ENCODE data around the gene HEXIM2.
A peak's percentile ranks its signal among the peaks of the same experiment; 100 is the strongest.

The HEXIM2 gene

GRCh38 chr17:45149037-45149668, 12.5 kb upstream of the HEXIM2 start:
- TF ChIP-seq SIN3A (IDR thresholded peaks at IDR 0.05; ENCODE audit: borderline replicate concordance, insufficient read depth, low read length) (peak; percentile 54; the same call in 1 of the 2 replicates), POLR2AphosphoS5 (IDR thresholded peaks at IDR 0.05; ENCODE audit: low read depth, low read length) (no peak), TAF1 (IDR thresholded peaks at IDR 0.05; ENCODE audit: borderline replicate concordance, insufficient read depth, low read length) (no peak), FOXP2 (optimal IDR thresholded peaks at IDR 0.05; ENCODE audit: borderline replicate concordance, extremely low read depth, extremely low read length, insufficient read depth) (no peak)
- TF ChIP-seq, protein P1, sequence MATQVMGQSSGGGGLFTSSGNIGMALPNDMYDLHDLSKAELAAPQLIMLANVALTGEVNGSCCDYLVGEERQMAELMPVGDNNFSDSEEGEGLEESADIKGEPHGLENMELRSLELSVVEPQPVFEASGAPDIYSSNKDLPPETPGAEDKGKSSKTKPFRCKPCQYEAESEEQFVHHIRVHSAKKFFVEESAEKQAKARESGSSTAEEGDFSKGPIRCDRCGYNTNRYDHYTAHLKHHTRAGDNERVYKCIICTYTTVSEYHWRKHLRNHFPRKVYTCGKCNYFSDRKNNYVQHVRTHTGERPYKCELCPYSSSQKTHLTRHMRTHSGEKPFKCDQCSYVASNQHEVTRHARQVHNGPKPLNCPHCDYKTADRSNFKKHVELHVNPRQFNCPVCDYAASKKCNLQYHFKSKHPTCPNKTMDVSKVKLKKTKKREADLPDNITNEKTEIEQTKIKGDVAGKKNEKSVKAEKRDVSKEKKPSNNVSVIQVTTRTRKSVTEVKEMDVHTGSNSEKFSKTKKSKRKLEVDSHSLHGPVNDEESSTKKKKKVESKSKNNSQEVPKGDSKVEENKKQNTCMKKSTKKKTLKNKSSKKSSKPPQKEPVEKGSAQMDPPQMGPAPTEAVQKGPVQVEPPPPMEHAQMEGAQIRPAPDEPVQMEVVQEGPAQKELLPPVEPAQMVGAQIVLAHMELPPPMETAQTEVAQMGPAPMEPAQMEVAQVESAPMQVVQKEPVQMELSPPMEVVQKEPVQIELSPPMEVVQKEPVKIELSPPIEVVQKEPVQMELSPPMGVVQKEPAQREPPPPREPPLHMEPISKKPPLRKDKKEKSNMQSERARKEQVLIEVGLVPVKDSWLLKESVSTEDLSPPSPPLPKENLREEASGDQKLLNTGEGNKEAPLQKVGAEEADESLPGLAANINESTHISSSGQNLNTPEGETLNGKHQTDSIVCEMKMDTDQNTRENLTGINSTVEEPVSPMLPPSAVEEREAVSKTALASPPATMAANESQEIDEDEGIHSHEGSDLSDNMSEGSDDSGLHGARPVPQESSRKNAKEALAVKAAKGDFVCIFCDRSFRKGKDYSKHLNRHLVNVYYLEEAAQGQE (IDR thresholded peaks at IDR 0.05; ENCODE audit: insufficient read depth in 1 of 2, low read depth in 2 of 2, low read length in 2 of 2): peak; percentile 67 to 71; a peak in 2 of 4 replicates

- TF ChIP-seq TAF1 (IDR thresholded peaks at IDR 0.05; ENCODE audit: borderline replicate concordance, insufficient read depth, low read length) (no peak), FOXP2 (optimal IDR thresholded peaks at IDR 0.05; ENCODE audit: borderline replicate concordance, extremely low read depth, extremely low read length, insufficient read depth) (no peak), SIN3A (IDR thresholded peaks at IDR 0.05; ENCODE audit: borderline replicate concordance, insufficient read depth, low read length) (0 out of 2 replicates have a peak, but pooled peaks have one; percentile 55), POLR2AphosphoS5 (IDR thresholded peaks at IDR 0.05; ENCODE audit: low read depth, low read length) (peak; percentile 38)
- TF ChIP-seq, protein P1 (IDR thresholded peaks at IDR 0.05; ENCODE audit: insufficient read depth in 1 of 2, low read depth in 2 of 2, low read length in 2 of 2): no peak
Measured at GRCh38 chr17:45149669-45150664, 11.7 kb upstream of the HEXIM2 start.

- TF ChIP-seq TAF1 (IDR thresholded peaks at IDR 0.05; ENCODE audit: borderline replicate concordance, insufficient read depth, low read length): no peak
- TF ChIP-seq SIN3A (IDR thresholded peaks at IDR 0.05; ENCODE audit: borderline replicate concordance, insufficient read depth, low read length): no peak
- TF ChIP-seq, protein P1 (IDR thresholded peaks at IDR 0.05; ENCODE audit: insufficient read depth in 1 of 2, low read depth in 2 of 2, low read length in 2 of 2): no peak
- TF ChIP-seq FOXP2 (optimal IDR thresholded peaks at IDR 0.05; ENCODE audit: borderline replicate concordance, extremely low read depth, extremely low read length, insufficient read depth): no peak
- TF ChIP-seq POLR2AphosphoS5 (IDR thresholded peaks at IDR 0.05; ENCODE audit: low read depth, low read length): no peak; the same call in 1 of the 2 replicates
Measured at GRCh38 chr17:45150911-45151809, 10.5 kb upstream of the HEXIM2 start.

GRCh38 chr17:45155029-45155428, 6.6 kb upstream of the HEXIM2 start:
- TF ChIP-seq POLR2AphosphoS5 (IDR thresholded peaks at IDR 0.05; ENCODE audit: low read depth, low read length) (no peak), FOXP2 (optimal IDR thresholded peaks at IDR 0.05; ENCODE audit: borderline replicate concordance, extremely low read depth, extremely low read length, insufficient read depth) (no peak), SIN3A (IDR thresholded peaks at IDR 0.05; ENCODE audit: borderline replicate concordance, insufficient read depth, low read length) (no peak), TAF1 (IDR thresholded peaks at IDR 0.05; ENCODE audit: borderline replicate concordance, insufficient read depth, low read length) (no peak)
- TF ChIP-seq, protein P1 (IDR thresholded peaks at IDR 0.05; ENCODE audit: insufficient read depth in 1 of 2, low read depth in 2 of 2, low read length in 2 of 2): no peak
